Measurements from ENCODE around the gene FBXO31.

- no peak for TF ChIP-seq RXRA (IDR thresholded peaks at IDR 0.05; ENCODE audit: insufficient read depth, low read depth, low read length)
- TF ChIP-seq KDM5A (IDR thresholded peaks at IDR 0.05; ENCODE audit: low read length), result no peak
- TF ChIP-seq POLR2A (IDR thresholded peaks at IDR 0.05; ENCODE audit: control extremely low read depth in 1 of 2, low read depth in 2 of 2, low read length in 2 of 2), result no peak
- no peak for TF ChIP-seq EP300 (IDR thresholded peaks at IDR 0.05; ENCODE audit: borderline replicate concordance in 1 of 2, low read depth in 2 of 2, low read length in 2 of 2)
- TF ChIP-seq CTCF (IDR thresholded peaks at IDR 0.05; ENCODE audit: control extremely low read depth in 1 of 3, insufficient read depth in 1 of 3, low read depth in 1 of 3, low read length in 3 of 3), result peak; percentile 89 to 97 (median 97)
- TF ChIP-seq, protein P1, sequence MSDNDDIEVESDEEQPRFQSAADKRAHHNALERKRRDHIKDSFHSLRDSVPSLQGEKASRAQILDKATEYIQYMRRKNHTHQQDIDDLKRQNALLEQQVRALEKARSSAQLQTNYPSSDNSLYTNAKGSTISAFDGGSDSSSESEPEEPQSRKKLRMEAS (IDR thresholded peaks at IDR 0.05), result peak; percentile 81
- TF ChIP-seq CBX8 (IDR thresholded peaks at IDR 0.05; ENCODE audit: borderline replicate concordance, low read depth, low read length), result no peak
- no peak for TF ChIP-seq BACH1 (IDR thresholded peaks at IDR 0.05; ENCODE audit: low read length)
- no peak for TF ChIP-seq ZNF274 (IDR thresholded peaks at IDR 0.05; ENCODE audit: borderline replicate concordance, extremely low read depth, low read length)
- TF ChIP-seq SRF (IDR thresholded peaks at IDR 0.05; ENCODE audit: low read depth, low read length), result no peak
- no peak for TF ChIP-seq RFX5 (IDR thresholded peaks at IDR 0.05; ENCODE audit: borderline replicate concordance, low read depth, low read length)
- TF ChIP-seq KDM4A (IDR thresholded peaks at IDR 0.05; ENCODE audit: low read depth, low read length, severe bottlenecking), result no peak
- no peak for TF ChIP-seq CEBPB (IDR thresholded peaks at IDR 0.05; ENCODE audit: low read depth, low read length)
Measured at GRCh38 chr16:87278191-87279093, 105.1 kb downstream of the FBXO31 start.

All from H1 (cell line).